Diencephalon (tissue), 1 donor: ENCODE results near the gene MRPL48. TPM values are rescaled to one million over a fixed set of nuclear protein-coding genes. Genes with fewer than 3 reads are reported as not detected.

Experiments used
- total RNA-seq: library from RNA; depleted of rRNA; stranded (reverse); fragments of >200 nt; gene quantifications from one replicate; pipeline ENCODE4 v1.2.3, GENCODE V29; 2014

MRPL48 gene
- 38.3 TPM for total RNA-seq

DNA sequence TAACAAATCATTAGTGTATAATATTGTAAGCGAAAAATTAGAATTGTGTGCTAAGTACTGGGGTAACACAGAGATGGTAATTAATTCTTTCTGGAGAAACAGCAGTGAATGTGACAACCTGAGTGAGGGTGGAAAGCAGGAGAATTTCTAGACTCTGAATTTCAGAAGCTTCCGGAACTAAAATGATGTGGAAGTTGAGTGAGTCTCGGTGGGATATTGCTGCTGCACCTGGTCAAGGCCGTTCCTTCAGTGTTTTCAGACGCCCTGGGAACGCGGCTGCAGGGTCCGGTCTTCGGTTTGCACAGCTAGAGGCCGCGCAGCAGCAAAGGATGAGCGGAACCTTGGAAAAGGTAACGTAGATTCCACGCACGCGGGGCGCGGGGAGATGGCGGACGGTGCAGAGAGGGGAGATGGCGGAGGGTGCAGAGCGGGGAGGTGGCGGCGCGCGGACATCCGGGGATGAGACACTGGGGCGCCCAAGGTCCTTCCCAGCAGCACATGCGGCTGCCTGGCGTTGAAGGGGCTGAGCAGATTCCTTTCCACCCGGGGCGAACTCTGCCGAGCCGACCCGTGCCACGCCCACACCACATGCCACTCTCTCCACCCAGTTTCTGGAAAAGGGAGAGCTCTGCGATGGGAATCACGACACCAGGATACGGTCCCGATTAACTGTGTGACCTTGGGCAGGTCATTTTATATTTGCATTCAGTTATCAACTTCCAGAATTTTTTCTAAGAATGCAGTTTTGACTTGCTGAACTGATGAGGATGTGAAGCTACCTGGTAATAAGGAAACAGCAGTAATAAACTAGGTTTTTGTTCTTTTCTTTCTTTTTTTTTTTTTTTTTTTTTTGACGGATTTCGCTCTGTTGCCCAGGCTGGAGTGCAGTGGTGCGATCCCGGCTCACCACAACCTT, at the start of gene MRPL48:
Gene MRPL48, plus strand, starts transcription at position 232 of the 916 bp plus-strand sequence. Its CDS starts 98 bp downstream, at position 330.

DNA sequence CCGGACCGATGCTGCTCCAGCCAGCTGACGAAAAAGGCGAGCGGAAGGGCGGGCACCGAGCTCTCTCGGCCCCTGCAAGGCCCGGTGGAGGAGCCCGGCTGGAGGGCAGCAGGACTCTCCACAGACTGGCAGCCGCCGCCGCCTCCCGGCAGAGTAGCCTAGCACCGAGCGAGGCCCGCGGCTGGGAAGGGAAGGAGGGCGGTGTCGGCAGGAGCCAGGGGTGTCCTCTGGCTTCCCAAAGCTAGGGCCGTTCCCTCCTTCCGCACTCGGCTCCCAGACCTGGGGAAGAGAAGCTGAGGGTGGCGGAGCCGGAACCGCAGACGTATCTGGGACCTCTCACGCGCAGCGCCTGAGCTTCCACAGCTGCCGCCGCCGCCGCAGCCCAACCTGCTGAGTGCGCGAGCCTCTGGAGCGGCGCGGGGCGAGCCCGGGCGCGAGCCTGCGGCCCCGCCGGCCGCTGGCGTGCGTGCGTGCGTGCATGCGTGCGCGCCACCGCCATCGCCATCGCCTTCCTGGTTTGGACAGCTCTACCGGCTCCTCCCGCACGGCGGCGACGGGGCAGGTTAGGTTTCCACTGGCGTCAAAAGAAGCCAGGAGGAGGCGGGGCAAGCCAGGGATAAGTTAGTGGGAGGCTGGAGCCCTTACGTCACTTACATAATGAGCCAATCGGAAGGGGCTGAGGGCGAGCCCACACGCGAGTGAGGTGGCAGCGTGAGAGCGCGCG, 26.8 kb upstream of the MRPL48 start, which contains the start of gene RAB6A:
Gene RAB6A, minus strand, starts transcription at position 396 of the 724 bp plus-strand sequence. CDS start 439 bp downstream, outside the sequence.

GRCh38 chr11:73876424-73877310, 89.0 kb downstream of the MRPL48 start, which contains the start of the genes COA4 and PAAF1:
TSS of gene COA4 (minus strand) at chr11:73876846. CDS start at chr11:73873378, 3,468 bp downstream.
TSS of gene PAAF1 (plus strand) at chr11:73876999. CDS start at chr11:73877022, 23 bp downstream.

Other genes starting within 250 kb of the MRPL48 start
- 95.0 TPM for gene FAM168A, start 189.8 kb upstream of the MRPL48 start, total RNA-seq
- gene PLEKHB1, start 141.3 kb upstream of the MRPL48 start, total RNA-seq: 29.5 TPM
- 337 TPM for gene RAB6A, start 26.8 kb upstream of the MRPL48 start, total RNA-seq
- gene COA4, start 89.0 kb downstream of the MRPL48 start, total RNA-seq: 26.1 TPM
- gene PAAF1, start 89.1 kb downstream of the MRPL48 start, total RNA-seq: 23.1 TPM
- gene DNAJB13, start 163.2 kb downstream of the MRPL48 start, total RNA-seq: 0.23 TPM
- gene UCP2, start 195.0 kb downstream of the MRPL48 start, total RNA-seq: 8.8 TPM
- gene UCP3, start 221.2 kb downstream of the MRPL48 start, total RNA-seq: 1.8 TPM